Femur (tissue), 1 donor: ENCODE measurements around the gene RBM38.

Experiments used
- DNase-seq: peaks from one replicate; pipeline ENCODE4 v3.0.0-alpha.2; 2017

Gene RBM38

GRCh38 chr20:57438552-57438951 is 47.4 kb downstream of the RBM38 start:
- no peak for DNase-seq

DNA sequence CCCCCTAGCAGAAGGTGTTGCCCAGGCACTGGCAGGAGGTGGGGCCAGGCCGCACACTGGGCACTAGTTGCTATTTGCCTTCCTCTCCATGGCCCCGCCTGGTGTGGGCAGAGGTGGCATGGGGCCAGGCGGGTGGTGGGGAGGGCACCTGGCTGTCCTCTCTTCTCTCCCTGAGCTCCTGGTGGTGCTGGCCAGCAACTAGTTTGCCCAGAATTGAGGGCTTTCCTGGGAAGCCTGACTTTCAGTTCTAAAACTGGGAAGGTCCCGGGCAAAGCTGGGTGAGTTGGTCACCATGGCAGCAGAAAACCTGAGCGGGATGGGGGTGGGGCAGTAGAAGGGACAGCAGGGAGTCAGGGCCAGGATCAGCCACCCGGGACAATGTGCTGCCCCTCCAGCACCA is 48.2 kb downstream of the RBM38 start:
- DNase-seq, result peak; percentile 57

DNA sequence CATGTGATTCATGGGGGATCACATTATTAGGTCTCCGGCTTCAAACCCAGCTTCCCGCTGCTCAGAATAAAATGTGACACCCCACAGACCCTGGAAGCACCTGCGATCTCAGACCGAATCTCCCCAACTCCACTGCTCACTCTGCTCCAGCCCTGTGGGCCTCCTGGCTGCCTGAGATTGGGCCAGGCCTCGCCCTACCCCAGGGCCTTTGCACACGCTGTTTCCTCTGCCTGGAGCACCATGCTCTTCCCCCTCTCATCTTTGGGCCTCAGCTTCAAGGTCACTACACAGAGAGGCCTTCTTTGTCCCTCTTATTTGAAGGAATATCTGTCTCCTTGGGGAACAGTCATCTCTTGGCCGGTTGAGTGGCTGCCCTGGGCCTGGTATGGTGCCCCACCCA is 48.8 kb downstream of the RBM38 start:
- DNase-seq, result no peak

- peak; percentile 89 for DNase-seq
Measured at GRCh38 chr20:57440678-57441509, 49.7 kb downstream of the RBM38 start.

GRCh38 chr20:57441510-57442154 is 50.4 kb downstream of the RBM38 start:
- no peak for DNase-seq

GRCh38 chr20:57442158-57442887 is 51.1 kb downstream of the RBM38 start:
- no peak for DNase-seq

DNA sequence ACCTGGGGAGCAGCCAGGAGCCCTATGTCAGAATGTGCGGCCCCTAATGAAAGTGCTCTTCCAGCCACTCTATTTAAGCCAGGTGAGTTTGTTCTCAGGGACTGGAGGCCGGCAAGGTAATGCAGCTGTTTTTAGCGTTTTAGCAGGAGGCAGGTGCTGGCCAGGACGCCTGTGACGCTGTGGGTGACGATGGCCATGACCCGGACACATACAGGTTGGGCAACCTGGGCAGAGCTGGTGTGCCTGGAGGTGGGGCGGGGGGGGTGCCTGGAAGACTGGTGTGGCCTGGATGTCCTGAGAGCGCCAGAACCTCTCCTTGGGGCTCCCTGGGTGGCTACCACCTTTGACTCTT is 51.7 kb downstream of the RBM38 start:
- DNase-seq, result no peak

- no peak for DNase-seq
Measured at GRCh38 chr20:57443349-57444265, 52.4 kb downstream of the RBM38 start.

GRCh38 chr20:57444394-57445048 is 53.3 kb downstream of the RBM38 start:
- no peak for DNase-seq

DNA sequence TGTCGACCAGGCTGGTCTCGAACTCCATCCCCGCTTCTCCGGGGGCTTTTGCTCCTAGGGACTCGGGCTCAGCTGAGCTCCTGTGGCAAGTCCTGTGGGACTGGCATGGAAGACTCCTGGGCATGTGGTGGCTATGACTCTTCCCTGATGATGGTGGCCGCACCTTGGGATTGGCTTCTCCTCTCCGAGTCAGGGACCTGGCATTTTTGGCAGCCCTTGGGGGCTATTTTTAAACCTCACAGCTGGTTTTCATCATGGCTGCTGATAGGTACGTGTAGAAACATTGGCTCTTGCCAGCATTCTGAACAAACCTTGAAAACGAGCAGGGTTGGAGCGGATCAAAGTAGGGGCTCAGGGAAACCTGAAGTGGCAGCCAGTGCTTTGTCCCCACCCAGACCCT is 54.1 kb downstream of the RBM38 start:
- DNase-seq, result no peak

- no peak for DNase-seq
Measured at GRCh38 chr20:57445774-57446173, 54.6 kb downstream of the RBM38 start.

GRCh38 chr20:57448764-57449354 is 57.7 kb downstream of the RBM38 start:
- DNase-seq, result no peak

DNA sequence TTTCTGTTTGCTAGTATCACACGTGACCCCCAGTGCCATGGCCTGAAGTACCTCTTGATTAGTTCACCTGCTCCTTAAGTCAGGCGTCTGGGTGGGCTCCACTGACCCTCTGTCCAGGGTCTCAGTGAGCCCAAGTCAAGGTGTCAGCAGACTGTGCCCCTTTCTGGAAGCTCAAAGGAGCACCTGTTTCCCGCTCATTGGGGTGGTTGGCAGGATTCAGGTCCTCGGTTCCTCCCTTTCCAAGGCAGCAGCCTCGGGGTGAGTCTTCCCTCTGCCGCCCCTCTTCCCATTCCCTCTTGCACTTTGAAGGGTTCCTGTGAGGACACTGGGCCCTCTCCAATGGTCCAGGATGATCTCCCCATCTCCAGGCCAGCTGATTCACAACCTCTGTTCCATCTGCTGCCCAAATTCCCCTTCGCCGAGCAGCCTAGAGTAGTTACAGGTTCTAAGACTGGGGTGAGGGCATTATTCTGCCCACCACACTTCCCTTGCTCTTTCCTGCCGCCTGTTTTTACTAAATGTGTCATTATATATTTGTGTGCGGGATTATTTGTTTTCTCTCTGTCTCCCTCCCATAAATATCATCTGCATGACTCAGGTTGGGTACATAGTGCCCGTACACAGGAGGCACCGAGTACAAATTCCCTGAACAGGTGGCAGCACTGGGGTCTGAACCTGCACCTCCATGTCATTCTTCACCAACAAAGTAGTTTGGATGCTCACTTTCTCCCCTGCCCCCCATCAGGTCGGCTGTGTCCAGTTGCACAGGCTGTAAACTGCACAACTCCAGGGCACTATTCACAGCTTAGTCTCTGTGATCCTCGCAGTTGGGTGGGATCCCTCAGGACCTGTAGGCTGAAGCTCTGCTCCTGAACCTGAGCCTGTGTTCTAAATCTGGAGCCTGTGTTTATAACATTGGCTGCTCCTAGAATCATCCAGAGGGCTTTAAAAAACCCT is 58.5 kb downstream of the RBM38 start:
- DNase-seq, result no peak

GRCh38 chr20:57450419-57450818 is 59.2 kb downstream of the RBM38 start:
- DNase-seq, result peak; percentile 78

- no peak for DNase-seq
Measured at GRCh38 chr20:57450931-57451330, 59.7 kb downstream of the RBM38 start.

DNA sequence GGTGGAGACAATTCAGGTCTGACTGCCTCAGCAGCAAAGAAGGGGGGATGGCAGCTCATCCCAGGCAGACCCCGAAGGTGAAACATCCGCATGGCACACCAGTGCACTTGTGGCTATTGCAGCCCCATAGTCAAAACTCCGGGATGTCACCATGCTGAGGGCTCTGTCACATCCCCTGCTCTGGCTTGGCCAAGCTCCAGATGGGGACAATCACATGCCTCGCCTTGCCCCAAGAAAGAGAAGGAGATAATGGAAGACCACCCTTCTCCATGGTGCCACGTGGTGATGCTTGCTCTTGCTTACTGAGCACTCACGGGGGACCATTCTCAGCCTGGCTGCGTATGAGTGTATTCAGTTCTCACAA is 60.2 kb downstream of the RBM38 start:
- no peak for DNase-seq

DNA sequence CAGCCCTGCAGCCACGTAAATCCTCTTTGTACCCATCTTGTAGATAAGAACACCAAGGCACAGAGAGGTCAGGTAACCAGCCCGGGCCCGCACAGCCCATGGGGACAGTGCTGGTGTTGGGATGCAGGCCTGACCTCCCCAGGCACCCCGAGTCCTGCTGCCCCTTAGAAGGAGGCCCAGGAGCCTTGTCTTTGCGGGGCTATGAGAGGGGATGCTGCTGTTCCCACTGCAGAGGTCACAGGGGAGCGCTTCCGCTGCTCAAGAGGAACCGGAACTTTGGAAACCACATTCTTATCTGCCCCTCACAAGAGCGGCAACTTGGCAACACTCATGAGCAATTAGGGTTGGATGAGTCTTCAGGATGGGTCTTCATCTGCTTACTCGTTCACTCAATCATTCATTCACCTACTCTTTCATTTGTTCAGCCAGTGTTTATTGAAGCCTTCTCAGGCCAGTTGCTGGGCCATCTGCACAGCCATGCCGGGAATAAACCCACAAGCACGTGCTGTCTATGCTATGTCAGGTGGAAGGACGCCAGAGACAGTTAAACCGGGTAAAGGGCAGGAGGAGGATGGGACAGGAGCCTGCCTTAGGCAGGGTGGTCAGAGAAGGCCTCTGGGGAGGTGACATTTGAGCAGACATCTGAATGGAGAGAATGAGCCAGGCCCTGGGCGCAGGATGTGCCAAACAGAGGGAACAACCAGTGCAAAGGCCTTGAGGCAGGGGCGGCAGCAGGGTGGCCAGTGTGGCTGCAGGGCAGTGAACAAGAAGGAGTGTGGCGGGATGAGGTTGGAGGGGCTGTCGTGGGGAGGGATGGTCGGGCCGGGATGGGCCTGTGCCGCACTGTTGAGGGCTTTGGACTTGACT is 60.8 kb downstream of the RBM38 start:
- no peak for DNase-seq

GRCh38 chr20:57455386-57455785 is 64.2 kb downstream of the RBM38 start:
- DNase-seq, result no peak

- DNase-seq, result no peak
Measured at GRCh38 chr20:57456116-57456515, 64.9 kb downstream of the RBM38 start.
